LNCAP (cell line): Measurements from ENCODE around the gene R3HCC1L.

ENCODE experiments used
- TF ChIP-seq, protein P1 (sequence below): fragments of 450-650 bp; IDR thresholded peaks from 2 replicates; pipeline ENCODE4 v1.5.1; 2017; ENCODE audit warnings: mild to moderate bottlenecking

Gene R3HCC1L

DNA sequence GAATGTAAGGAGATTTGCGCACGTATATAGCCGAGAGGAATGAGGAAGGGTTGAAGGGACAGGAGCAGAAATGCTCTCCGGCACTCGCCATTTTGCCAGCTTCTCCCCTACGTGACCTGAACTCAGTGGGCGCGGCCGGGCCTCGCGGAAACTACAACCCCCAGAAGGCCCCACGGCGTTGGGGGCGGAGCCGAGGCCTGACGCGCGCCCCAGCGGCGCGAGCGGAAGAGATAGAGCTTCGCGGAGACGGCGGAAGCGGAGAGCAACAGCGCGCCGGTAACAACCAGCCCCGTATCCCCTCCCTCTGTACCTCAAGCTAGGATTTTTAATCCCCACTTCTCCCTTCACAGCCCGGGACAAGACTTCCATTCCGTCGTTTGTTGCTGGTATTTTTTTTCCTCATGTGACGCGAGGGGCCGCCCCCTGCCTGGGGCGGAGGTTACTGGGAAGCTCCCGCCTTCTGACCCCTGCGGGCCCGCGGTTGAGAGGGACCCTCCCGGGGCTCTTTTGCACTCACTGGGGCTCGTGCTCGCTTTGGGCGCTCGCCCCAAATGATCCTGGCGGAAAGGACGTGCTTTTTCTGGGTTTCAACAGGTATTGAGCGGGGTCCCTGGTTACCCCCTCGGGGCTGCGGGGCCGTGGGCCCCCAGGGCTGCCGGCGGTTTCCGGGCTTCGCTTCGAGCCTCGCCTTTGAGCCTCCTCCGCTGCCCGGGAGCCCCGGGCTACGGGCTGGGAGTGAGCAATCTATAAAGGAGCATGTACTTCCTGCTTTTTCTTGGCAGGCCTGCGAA lies at the start of gene R3HCC1L:
Gene R3HCC1L (plus strand): TSS at position 227 of the 791 bp plus-strand sequence. CDS start 73,458 bp downstream, outside the sequence.
- TF ChIP-seq, protein P1, sequence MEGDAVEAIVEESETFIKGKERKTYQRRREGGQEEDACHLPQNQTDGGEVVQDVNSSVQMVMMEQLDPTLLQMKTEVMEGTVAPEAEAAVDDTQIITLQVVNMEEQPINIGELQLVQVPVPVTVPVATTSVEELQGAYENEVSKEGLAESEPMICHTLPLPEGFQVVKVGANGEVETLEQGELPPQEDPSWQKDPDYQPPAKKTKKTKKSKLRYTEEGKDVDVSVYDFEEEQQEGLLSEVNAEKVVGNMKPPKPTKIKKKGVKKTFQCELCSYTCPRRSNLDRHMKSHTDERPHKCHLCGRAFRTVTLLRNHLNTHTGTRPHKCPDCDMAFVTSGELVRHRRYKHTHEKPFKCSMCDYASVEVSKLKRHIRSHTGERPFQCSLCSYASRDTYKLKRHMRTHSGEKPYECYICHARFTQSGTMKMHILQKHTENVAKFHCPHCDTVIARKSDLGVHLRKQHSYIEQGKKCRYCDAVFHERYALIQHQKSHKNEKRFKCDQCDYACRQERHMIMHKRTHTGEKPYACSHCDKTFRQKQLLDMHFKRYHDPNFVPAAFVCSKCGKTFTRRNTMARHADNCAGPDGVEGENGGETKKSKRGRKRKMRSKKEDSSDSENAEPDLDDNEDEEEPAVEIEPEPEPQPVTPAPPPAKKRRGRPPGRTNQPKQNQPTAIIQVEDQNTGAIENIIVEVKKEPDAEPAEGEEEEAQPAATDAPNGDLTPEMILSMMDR = no peak

DNA sequence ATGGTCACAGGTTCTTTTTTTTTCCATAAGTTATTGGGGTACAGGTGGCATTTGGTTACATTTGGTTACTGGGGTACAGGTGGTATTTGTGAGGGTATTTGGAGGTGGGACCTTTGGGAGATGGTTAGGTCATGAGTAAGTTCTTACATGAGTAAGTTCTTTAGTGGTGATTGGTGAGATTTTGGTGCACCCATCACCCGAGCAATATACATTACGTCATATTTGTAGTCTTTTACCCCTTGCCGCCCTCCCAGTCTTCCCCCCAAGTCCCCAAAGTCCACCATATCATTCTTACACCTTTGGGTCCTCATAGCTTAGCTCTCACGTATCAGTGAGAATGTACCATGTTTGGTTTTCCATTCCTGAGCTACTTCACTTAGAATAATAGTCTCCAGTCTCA lies 49.2 kb upstream of the R3HCC1L start:
- TF ChIP-seq, protein P1 = no peak

DNA sequence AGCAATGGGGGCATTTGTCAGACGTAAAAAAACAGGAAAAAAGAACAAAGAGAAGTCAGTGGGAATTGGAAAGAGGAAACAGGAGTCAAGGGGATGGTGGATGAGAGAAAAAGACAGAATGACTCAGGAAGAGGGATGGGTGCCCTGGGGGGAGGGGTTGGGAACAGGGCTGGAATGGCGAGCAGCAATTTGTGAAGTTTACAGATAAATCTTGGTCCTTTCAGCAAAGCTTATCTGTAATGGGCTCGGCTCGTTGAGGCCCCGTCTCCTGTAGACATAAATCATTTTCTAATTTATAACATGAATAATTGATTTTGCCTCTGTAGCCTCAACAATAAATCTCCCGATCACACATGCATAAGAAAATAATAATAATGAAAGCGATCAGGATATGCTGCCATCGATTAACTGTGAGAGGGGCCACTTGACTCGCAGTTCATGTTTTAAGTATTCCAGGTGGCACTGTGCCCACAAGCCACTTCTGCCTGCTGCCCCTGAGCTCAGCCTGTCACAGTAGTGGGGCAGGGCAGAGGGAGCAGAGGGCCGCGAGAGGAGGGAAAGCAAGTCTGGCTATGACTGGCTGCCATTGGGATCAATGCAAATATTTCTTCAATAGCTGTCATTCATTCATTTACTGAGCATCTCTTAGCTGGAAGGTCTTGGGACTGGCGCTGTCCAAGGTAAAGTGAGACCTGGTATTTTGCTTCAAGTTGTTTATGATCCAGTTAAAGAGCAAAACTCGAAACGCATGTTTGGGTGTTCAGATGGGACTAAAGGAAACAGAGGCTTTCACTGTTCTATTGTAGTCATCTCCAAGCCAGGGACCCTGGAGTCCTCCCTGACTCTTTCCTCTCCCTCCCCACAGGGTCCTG lies 47.4 kb upstream of the R3HCC1L start:
- TF ChIP-seq, protein P1 = no peak

DNA sequence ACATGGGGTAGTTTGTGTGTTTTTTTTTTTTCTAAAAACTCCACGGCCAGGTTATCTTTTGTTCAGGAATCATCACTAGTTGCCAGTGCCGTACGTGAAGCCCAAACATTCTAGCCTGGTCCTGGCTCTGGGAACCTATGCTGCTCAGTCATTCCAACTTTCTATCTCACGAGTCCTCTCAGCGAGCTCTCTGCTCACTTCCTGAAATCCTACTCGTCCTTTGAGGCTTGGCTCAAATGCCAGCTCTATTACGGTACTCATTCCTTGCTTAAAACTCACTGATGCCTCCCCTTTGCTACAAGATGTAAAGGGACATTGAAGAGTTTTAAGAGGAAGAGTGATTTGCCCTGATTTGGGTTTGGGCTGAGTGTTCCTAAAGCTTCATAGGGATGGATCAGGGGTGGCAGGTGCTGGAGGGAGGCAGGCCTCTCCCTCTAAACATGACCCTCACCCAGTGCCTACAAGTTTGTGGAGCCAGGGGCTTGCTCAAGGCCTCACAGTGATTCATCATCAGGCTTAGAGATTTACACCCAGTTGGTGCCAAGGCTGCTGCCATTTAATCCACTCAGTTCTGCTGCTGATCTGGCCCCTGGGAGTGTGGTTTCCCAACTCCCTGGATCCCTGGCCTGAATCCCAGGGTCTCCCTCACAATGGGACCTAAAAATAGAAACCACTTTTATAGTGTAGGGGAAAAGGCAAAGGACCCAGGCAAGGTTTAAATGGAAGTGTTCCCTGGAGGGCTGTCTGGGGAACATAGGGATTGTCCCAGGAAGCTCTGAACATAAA lies 46.1 kb upstream of the R3HCC1L start:
- TF ChIP-seq, protein P1 = no peak

DNA sequence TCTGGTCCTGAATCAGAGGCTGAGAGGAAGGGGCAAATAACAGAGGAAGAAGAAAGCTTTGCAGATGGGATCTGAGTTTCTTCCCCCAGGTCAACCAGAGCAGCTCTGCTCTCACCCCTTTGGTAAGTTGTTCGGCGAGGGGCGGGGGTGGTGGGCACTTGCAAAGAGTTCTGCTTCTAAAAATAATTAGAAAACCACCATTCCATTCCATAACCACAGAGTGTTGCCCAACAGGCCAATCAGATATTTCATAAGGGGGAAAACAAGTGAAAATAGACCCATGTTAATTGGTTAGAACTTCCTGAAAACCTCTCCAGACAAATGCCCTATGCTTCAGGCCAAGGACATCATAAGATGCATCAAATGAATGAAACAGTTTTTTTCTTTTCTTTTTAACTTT lies 43.6 kb upstream of the R3HCC1L start:
- TF ChIP-seq, protein P1 = no peak

DNA sequence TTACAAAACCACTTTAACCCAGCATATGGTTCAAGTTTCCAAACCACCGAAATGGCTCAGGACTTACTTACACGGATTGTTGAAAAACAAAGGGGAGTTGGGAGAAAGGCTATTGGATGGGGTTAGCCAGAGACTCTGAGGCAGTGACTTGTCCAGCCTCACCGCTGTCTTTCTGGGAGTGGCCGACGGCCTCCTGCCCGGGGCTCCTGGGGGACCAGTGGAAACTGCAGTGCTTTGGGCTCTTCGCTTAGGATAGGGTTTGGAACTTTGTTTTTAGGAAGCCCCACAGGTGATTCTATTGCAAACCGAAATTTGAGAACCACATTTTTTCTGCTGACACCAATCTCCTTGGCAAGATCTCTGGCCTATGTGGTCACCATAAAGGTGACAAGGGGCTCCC lies 38.1 kb upstream of the R3HCC1L start:
- TF ChIP-seq, protein P1 = no peak

DNA sequence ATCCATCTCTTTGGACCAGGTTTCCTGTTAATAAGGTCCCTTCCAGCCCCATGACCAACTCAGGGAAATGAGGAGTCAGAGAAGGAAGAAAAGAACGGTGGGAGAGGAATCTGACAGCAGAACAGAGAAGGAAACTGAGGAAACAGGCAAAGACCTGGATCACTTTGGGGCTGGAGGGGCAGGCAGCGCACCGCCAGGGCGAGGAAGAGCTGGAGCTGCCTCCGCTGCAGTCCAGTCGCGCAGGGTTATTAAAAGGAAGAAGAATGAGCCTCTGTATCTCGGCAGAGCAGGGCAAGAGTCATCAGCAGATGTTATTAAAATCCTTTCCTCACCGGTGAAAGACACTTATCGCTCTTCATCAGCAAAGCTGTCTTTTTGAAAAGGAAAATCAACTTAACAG lies 37.7 kb upstream of the R3HCC1L start:
- TF ChIP-seq, protein P1 = no peak
